HCT116 (cell line): Measurements from ENCODE around the gene CIT.

Experiments used
- CTCF ChIP-seq, 3 experiments: fragments of 200-600 bp in 1 of 3; sonication (generic) in 1 of 3; IDR thresholded peaks in 2 of 3; conservative IDR thresholded peaks in 1 of 3; 2 replicates each; pipeline ENCODE4 v1.5.1; 2012 to 2017; ENCODE audit warnings: low read depth in 2 of 3, low read length in 2 of 3, antibody characterized with exemption in 1 of 3, borderline replicate concordance in 1 of 3, control low read depth in 1 of 3, mild to moderate bottlenecking in 1 of 3, mixed read lengths in 1 of 3, mixed run types in 1 of 3, moderate library complexity in 1 of 3; ENCODE audit not compliant: insufficient read depth in 1 of 3
- POLR2A ChIP-seq: IDR thresholded peaks from 2 replicates; pipeline ENCODE4 v1.7.0; 2011; ENCODE audit warnings: borderline replicate concordance; ENCODE audit not compliant: insufficient read depth, insufficient read length; ENCODE audit errors: extremely low read depth
- POLR2AphosphoS5 ChIP-seq: IDR thresholded peaks from 2 replicates; pipeline ENCODE4 v1.6.1; 2011; ENCODE audit warnings: mild to moderate bottlenecking, low read depth, low read length, moderate library complexity
- TCF7L2 ChIP-seq: IDR thresholded peaks from 2 replicates; pipeline ENCODE4 v1.7.0; 2011; ENCODE audit warnings: borderline replicate concordance, inconsistent platforms; ENCODE audit not compliant: insufficient read depth, insufficient read length; ENCODE audit errors: extremely low read depth

GRCh38 chr12:119850330-119850729 is 26.8 kb downstream of the CIT start:
- no peak for TF ChIP-seq TCF7L2
- no peak for TF ChIP-seq CTCF (IDR thresholded peaks at IDR 0.05 in 2 of 3, conservative IDR thresholded peaks at IDR 0.05 in 1 of 3; ENCODE audit: borderline replicate concordance in 1 of 3, insufficient read depth in 1 of 3, low read depth in 2 of 3, low read length in 2 of 3)
- TF ChIP-seq POLR2A, result no peak
- no peak for TF ChIP-seq POLR2AphosphoS5
